ENCODE data around the gene CCDC54. TPM values are rescaled to one million over a fixed set of nuclear protein-coding genes. Genes with fewer than 3 reads are reported as not detected.

CCDC54 gene
- total RNA-seq, 1 experiment from 2014 or later, result not detected

GRCh38 chr3:107346564-107346963 lies 30.7 kb upstream of the CCDC54 start:
- POLR2A ChIA-PET, result no interaction called here
- DNase-seq (ENCODE audit: low spot score), result no peak
- no peak overlapping the region for H3K4me3 Mint-ChIP-seq
- ATAC-seq, result no peak
- H3K27me3 Mint-ChIP-seq (ENCODE audit: low read depth), result no peaks in the 10 kb centered on the region
- H3K9me3 Mint-ChIP-seq, result peaks cover 10% of the 10 kb centered on the region; the same call in 1 of the 2 replicates
- no peak for TF ChIP-seq JUN (CRISPR knock-in tag; IDR thresholded peaks at IDR 0.05)
- CTCF ChIA-PET, result interaction anchor here (1.5 kb wide), 1 partner anchor 75 kb away, joined by 4 read pairs; no protein-coding TSS in a partner anchor
- H3K4me1 Mint-ChIP-seq, result peaks cover 13% of the 10 kb centered on the region
- no peaks in the 10 kb centered on the region for H3K36me3 Mint-ChIP-seq
- H3K27ac Mint-ChIP-seq, result no peak overlapping the region

GRCh38 chr3:107347751-107348150 lies 29.5 kb upstream of the CCDC54 start:
- TF ChIP-seq TEAD1 (CRISPR knock-in tag; IDR thresholded peaks at IDR 0.05), result no peak
- no peak for TF ChIP-seq KAT7 (CRISPR knock-in tag; IDR thresholded peaks at IDR 0.05; ENCODE audit: borderline replicate concordance)
- TF ChIP-seq ELF4 (CRISPR knock-in tag; IDR thresholded peaks at IDR 0.05; ENCODE audit: low read depth), result no peak
- TF ChIP-seq ZNF232 (CRISPR knock-in tag; IDR thresholded peaks at IDR 0.05), result no peak
- TF ChIP-seq ZNF138 (CRISPR knock-in tag; conservative IDR thresholded peaks at IDR 0.05), result no peak
- TF ChIP-seq ZNF219 (CRISPR knock-in tag; IDR thresholded peaks at IDR 0.05; ENCODE audit: borderline replicate concordance), result no peak
- TF ChIP-seq NR1H2 (CRISPR knock-in tag; IDR thresholded peaks at IDR 0.05), result no peak
- no peak for TF ChIP-seq ETV6 (CRISPR knock-in tag; IDR thresholded peaks at IDR 0.05)
- no peak for TF ChIP-seq MYBL2 (CRISPR knock-in tag; IDR thresholded peaks at IDR 0.05)
- TF ChIP-seq E2F5 (CRISPR knock-in tag; IDR thresholded peaks at IDR 0.05), result no peak
- no peak for TF ChIP-seq JUN (CRISPR knock-in tag; IDR thresholded peaks at IDR 0.05)
- POLR2A ChIA-PET, result no interaction called here
- Mint-ChIP-seq H3K9me3 (peaks cover 4% of the 10 kb centered on the region; the same call in 1 of the 2 replicates), H3K27me3 (ENCODE audit: low read depth) (no peaks in the 10 kb centered on the region), H3K36me3 (no peaks in the 10 kb centered on the region), H3K4me1 (peaks cover 1% of the 10 kb centered on the region), H3K27ac (no peak overlapping the region), H3K4me3 (no peak overlapping the region)
- ATAC-seq (no peak), DNase-seq (ENCODE audit: low spot score) (no peak)
- CTCF ChIA-PET, result no interaction called here

- no peak for ATAC-seq
- no peak overlapping the region for H3K27ac Mint-ChIP-seq
- ChIA-PET CTCF (interaction anchor here (1.5 kb wide), 1 partner anchor 73 kb away, joined by 3 read pairs; no protein-coding TSS in a partner anchor), POLR2A (no interaction called here)
- DNase-seq (ENCODE audit: low spot score), result no peak
- peaks cover 13% of the 10 kb centered on the region for H3K9me3 Mint-ChIP-seq
- H3K27me3 Mint-ChIP-seq (ENCODE audit: low read depth), result no peaks in the 10 kb centered on the region; the same call in 1 of the 2 replicates
- 0 out of 2 replicates have a peak, but pooled peaks cover 3% of the 10 kb centered on the region for H3K4me1 Mint-ChIP-seq
- no peak overlapping the region for H3K4me3 Mint-ChIP-seq
- H3K36me3 Mint-ChIP-seq, result peaks cover 11% of the 10 kb centered on the region
- TF ChIP-seq IRF2 (CRISPR knock-in tag; IDR thresholded peaks at IDR 0.05; ENCODE audit: borderline replicate concordance, low read depth) (no peak), AFF4 (CRISPR knock-in tag; IDR thresholded peaks at IDR 0.05; ENCODE audit: borderline replicate concordance) (no peak), FOXP4 (CRISPR knock-in tag; IDR thresholded peaks at IDR 0.05) (no peak), NFE2L1 (CRISPR knock-in tag; IDR thresholded peaks at IDR 0.05) (no peak), RORB (CRISPR knock-in tag; IDR thresholded peaks at IDR 0.05) (no peak), E2F5 (CRISPR knock-in tag; IDR thresholded peaks at IDR 0.05) (no peak), NR1H2 (CRISPR knock-in tag; IDR thresholded peaks at IDR 0.05) (no peak), ZMAT4 (CRISPR knock-in tag; IDR thresholded peaks at IDR 0.05) (no peak), CTCF (IDR thresholded peaks at IDR 0.05) (no peak), ZNF671 (CRISPR knock-in tag; IDR thresholded peaks at IDR 0.05) (no peak), MXD4 (CRISPR knock-in tag; IDR thresholded peaks at IDR 0.05; ENCODE audit: borderline replicate concordance) (no peak), ATF2 (CRISPR knock-in tag; IDR thresholded peaks at IDR 0.05; ENCODE audit: borderline replicate concordance, low read depth) (no peak), NR3C1 (CRISPR knock-in tag; conservative IDR thresholded peaks at IDR 0.05; ENCODE audit: low read depth) (no peak)
These were observed 20.5 kb upstream of the CCDC54 start for GRCh38 chr3:107356706-107357105.
